Activated T-cell treated with anti-CD3 and anti-CD28 coated beads for 1 hour (primary cell): ENCODE measurements around the gene SKP2.
"Not testable (repeated sequence)": the region's sequence is repeated elsewhere in the genome, so short reads cannot be mapped to it uniquely, and the experiment has no call there.

ENCODE experiments used
- DNase-seq: peaks from one replicate; pipeline ENCODE4 v3.0.0-alpha.2; 2020; ENCODE audit warnings: low read depth

The SKP2 gene

DNA sequence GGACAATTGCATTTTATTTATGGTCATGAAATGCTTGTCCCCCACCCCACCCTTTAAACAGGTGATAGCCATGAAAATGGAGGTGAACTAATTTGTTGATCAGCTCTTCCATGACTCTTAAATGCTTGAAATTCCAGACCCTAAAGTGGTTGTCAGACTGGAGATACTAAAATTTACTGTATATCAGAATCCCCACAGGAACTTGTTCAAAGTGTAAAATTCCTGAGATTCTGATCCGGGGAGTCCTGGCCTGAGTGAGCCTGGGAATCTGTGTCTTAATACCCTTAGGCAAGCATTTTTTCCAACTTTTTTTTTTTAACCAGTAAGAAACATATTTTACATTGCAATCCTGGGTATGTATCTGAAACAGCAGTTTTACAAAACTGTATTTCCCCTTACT is 4.7 kb downstream of the SKP2 start:
- DNase-seq, result no peak

GRCh38 chr5:36158144-36158543 is 6.2 kb downstream of the SKP2 start:
- DNase-seq, result no peak

GRCh38 chr5:36160617-36161016 is 8.7 kb downstream of the SKP2 start:
- DNase-seq, result no peak

DNA sequence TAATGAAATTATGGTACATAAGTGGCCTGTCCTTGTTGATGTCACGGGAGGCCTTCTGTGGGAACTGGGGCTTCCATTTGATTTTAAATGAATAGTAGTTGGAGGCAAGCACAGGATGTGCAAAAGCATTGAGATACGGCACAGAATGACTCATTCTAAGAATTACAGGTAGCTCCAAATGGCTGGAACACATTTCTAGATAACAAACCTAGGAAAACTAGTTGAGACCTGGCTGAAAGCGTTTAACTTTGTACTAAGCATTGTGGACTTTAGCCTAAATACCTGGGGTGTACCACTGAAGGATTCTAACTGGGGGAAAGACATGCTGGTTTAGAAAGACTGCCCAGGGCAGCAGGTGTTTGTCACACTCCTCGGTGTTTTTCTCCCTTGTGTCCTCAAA is 9.4 kb downstream of the SKP2 start:
- DNase-seq, result no peak

DNA sequence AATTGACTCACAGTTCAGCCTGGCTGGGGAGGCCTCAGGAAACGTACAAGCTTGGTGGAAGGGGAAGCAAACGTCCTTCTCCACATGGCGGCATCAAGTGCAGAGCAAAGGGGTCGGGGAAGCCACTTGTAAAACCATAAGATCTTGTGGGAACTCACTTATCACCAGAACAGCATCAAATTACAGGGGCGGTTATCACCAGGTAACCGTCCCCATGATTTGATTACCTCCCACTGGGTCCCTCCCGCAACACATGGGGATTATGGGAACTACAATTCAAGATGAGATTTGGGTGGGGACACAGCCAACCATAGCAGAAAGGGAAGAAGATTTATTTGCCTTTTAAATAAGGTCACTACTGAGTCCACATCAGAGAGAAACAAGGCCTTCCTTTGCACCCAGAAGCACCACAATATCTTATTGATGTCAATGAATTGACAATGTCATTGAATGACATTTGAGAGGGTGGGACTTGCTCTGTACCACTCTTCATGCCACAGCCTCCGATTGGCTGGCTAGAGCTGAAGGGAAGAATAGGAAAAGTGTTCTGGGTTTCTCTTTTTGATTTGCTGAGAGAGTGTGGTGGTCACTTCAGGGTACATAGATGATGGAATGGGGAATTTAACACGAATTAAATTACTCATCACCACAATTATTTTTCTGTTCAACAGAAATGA is 11.0 kb downstream of the SKP2 start:
- no peak for DNase-seq

- DNase-seq, result no peak
Observed at GRCh38 chr5:36164461-36164860, 12.6 kb downstream of the SKP2 start.

- DNase-seq, result no peak
Observed at GRCh38 chr5:36168737-36169136, 16.8 kb downstream of the SKP2 start.

DNA sequence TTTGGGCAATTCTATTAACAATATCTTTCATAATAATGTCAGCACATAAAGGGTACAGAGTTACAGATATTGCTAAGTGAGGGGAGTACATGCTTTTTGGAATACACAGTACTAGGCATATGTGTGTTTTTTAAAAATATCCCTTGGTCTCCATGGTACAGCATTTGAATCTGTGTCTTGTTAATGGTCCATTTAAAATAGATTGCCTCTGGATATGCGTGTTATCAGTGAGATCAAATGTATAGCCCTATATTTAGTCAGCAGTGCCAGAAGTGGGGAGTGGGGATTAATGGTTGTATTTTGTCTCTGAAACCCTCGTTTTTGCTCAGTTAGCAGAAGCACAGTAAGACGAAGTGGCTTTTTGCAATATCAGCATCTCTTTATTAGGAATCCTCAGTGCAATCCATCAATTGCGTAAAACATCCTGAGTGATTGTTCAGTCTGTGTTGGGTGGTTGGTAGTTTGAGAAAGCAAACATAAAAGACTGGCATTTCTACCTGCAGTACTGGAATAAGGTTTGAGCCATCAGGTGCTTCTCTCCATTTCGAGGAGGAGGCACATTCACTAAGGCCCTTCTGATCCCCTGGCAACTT is 19.0 kb downstream of the SKP2 start:
- DNase-seq, result no peak

- DNase-seq, result no peak
Observed at GRCh38 chr5:36172599-36172998, 20.7 kb downstream of the SKP2 start.

DNA sequence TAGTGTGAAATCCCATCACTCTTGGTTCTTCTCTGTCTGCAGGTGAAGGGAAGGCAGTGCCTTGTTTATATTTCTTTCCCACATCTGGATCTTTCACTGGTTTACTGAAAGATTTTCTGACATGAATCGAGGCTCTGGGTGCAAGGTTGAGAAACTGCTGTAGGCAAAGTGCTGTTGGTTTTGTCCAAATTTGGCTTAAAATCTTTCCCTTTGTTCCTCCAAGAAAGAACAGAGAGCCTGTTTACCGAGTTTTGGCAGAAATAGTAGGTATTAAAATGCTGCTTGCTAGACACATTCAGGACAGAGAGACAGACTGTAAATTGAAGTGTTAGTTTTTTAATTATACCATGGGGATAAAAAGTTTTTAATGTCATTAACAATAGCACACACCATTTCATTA is 21.5 kb downstream of the SKP2 start:
- no peak for DNase-seq

GRCh38 chr5:36174119-36174518 is 22.2 kb downstream of the SKP2 start:
- no peak for DNase-seq

GRCh38 chr5:36175043-36175442 is 23.1 kb downstream of the SKP2 start:
- no peak for DNase-seq

GRCh38 chr5:36177154-36177553 is 25.2 kb downstream of the SKP2 start:
- DNase-seq, result no peak

DNA sequence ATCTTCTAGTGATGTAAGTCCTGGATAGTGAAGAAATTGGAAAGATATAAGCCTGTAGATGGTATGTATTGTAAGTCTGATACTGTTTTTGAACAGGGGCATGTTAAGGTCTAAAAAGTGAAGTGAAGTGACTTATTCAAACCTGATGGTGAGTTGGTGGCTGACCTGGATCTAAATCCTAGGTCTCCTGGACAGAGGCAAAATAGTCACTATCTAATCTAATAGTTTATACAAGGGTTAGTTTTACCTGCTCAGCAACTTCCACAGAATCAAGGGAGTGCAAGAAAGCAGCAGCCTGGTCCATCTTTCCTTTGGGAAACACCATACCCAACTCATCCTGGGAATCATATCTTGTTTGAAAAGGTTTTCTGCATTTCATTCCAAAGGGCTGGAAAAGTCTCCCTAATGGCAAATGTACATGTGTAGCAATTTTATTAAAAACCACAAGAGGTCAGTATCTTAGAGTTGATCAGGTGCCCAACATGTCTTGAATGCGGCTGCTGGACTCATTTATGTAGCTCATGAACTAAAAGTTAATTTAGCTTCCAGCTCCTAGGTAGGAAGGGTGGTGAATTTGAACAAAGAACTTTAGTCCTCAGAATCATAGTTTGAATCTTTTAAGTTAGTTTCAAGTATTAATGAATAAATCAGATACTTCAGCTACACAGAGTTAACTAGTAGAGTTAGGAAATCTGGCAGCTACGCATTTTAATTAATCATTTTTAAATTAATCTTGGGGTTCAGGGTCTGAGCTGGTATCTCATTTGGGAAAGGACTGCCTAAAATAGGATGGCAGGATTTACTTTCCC is 26.0 kb downstream of the SKP2 start:
- no peak for DNase-seq

GRCh38 chr5:36178524-36178890 is 26.6 kb downstream of the SKP2 start:
- no peak for DNase-seq

DNA sequence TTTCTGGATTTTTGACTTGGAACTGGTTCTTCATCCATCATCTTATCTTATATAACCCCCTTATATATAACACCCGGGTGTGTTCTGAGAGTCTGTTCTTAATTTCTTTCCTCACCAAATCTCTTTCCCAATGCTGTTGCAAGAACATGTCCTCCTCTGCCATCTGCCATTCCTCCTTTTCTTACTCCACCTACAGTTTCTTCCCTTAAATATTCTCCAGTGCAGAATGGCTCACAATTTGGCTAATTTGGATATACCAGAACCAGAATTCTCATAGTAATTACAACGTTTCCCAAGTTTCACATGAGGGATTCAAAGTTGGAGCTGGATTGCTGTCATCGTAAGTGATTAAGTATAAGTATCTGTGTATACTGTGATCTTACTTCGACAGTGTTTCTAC is 28.0 kb downstream of the SKP2 start:
- DNase-seq, result no peak

DNA sequence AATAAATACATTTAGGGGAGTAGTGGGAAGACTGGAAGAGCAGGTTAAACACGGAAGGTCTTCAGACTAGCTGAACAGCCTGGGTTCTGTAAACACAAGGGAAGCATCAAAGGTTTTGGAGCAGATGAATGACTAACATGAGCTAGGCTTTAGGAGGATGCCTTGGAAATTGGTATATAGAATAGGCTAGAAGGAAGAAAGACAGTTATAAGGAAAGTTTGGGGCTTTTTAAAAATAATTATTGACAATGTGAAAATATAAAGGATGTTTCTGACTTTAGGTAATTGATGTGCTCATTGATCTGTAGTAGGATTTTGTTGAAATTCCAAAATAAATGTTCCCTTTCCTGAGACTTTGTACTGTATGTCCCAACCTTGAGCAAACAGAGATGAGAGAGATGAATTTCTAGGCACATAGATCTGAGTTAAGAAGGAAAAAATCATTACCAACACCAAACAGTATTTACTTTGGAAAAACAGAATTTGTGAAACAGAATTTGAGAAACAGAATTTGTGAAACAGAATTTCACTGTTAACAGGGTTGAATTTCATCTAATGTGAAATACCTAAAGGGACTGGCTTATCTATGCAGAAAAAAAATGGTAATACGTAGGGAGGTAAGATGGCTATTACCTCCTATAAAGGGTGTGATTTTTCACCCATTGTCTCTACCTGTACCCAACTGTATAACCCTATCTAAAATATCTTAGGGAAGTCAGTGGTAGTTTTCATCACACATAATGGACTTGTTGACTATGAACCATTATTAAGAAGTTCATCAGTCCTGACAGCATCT is 28.8 kb downstream of the SKP2 start:
- DNase-seq, result no peak

- DNase-seq, result no peak
Observed at GRCh38 chr5:36181774-36182173, 29.9 kb downstream of the SKP2 start.

DNA sequence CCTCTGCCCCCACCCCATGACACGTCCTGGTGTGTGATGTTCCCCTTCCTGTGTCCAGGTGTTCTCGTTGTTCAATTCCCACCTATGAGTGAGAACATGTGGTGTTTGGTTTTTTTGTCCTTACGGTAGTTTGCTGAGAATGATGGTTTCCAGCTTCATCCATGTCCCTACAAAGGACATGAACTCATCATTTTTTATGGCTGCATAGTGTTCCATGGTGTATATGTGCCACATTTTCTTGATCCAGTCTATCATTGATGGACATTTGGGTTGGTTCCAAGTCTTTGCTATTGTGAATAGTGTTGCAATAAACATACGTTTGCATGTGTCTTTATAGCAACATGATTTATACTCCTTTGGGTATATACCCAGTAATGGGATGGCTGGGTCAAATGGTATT is 32.5 kb downstream of the SKP2 start:
- DNase-seq, result not testable (repeated sequence)

DNA sequence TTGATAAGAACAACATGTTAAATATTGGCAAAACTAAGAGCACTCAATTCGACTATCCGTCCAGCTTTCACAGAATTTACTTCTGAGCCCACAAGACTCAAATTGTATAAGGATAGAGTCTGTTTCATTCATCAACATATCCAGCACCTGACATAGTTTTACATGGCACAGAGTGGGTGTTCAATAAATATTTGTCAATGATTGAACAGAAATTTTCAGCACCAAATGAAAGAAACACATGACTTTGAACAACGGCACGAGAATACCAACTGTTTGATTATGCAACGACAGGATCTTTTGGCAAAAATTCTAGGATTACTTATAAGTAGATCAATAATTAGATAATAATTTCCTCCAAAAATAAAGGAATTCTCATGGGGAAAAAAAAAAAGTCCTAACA is 41.8 kb downstream of the SKP2 start:
- no peak for DNase-seq

GRCh38 chr5:36198281-36198680 is 46.4 kb downstream of the SKP2 start:
- DNase-seq, result no peak

- DNase-seq, result not testable (repeated sequence)
Observed at GRCh38 chr5:36198783-36199182, 46.9 kb downstream of the SKP2 start.

- no peak for DNase-seq
Observed at GRCh38 chr5:36199620-36200019, 47.7 kb downstream of the SKP2 start.
